ENCODE measurements around the gene TMEM151B. TPM values are rescaled to one million over a fixed set of nuclear protein-coding genes. Genes with fewer than 3 reads are reported as not detected.

TMEM151B gene
- total and polyA plus RNA-seq, 2 of the 13 experiments (the other 11 are each of a cell fraction or from before 2014, with no cell fraction given), result not detected

GRCh38 chr6:44268095-44268628, 2.1 kb upstream of the TMEM151B start (continued):
- TF ChIP-seq, protein P1, sequence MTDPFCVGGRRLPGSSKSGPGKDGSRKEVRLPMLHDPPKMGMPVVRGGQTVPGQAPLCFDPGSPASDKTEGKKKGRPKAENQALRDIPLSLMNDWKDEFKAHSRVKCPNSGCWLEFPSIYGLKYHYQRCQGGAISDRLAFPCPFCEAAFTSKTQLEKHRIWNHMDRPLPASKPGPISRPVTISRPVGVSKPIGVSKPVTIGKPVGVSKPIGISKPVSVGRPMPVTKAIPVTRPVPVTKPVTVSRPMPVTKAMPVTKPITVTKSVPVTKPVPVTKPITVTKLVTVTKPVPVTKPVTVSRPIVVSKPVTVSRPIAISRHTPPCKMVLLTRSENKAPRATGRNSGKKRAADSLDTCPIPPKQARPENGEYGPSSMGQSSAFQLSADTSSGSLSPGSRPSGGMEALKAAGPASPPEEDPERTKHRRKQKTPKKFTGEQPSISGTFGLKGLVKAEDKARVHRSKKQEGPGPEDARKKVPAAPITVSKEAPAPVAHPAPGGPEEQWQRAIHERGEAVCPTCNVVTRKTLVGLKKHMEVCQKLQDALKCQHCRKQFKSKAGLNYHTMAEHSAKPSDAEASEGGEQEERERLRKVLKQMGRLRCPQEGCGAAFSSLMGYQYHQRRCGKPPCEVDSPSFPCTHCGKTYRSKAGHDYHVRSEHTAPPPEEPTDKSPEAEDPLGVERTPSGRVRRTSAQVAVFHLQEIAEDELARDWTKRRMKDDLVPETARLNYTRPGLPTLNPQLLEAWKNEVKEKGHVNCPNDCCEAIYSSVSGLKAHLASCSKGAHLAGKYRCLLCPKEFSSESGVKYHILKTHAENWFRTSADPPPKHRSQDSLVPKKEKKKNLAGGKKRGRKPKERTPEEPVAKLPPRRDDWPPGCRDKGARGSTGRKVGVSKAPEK (CRISPR knock-in tag; IDR thresholded peaks at IDR 0.05; ENCODE audit: borderline replicate concordance), result no peak
- no peak for TF ChIP-seq NCOR1 (IDR thresholded peaks at IDR 0.05; ENCODE audit: borderline replicate concordance, low read length)
- TF ChIP-seq GMEB1 (CRISPR knock-in tag; IDR thresholded peaks at IDR 0.05; ENCODE audit: borderline replicate concordance), result no peak

- no peak for ATAC-seq
- Histone ChIP-seq H3K79me2 (ENCODE audit: insufficient read depth, low read length) (peaks cover 5% of the 10 kb centered on the region), H3K4me2 (ENCODE audit: low read depth, low read length) (no peak overlapping the region), H2AFZ (ENCODE audit: low read length) (no peak overlapping the region), H3K36me3 (replicated peaks in 1 of 2; ENCODE audit: control insufficient read depth in 1 of 2, insufficient read depth in 2 of 2, low read length in 2 of 2) (no peaks in the 10 kb centered on the region), H4K20me1 (ENCODE audit: insufficient read depth, low read length) (no peaks in the 10 kb centered on the region), H3K27ac (ENCODE audit: extremely low read length, insufficient read depth, low read length) (no peak overlapping the region), H3K9me3 (ENCODE audit: low read length) (no peaks in the 10 kb centered on the region), H3K9ac (ENCODE audit: insufficient read depth, low read depth, low read length) (no peak overlapping the region), H3K27me3 (ENCODE audit: control insufficient read depth in 1 of 2, insufficient read depth in 2 of 2, low read length in 2 of 2) (peaks cover 17 to 55% of the 10 kb centered on the region in 2 experiments; a peak in 4 of 5 replicates), H3K4me3 (replicated peaks in 1 of 3; ENCODE audit: insufficient read depth in 1 of 3, low read depth in 2 of 3, low read length in 3 of 3) (no peak overlapping the region), H3K4me1 (ENCODE audit: insufficient read depth, low read length) (peaks cover 20% of the 10 kb centered on the region; the same call in 1 of the 2 replicates)
- no peak for FAIRE-seq
- 0% methylated on average over 1 of the region's 1 CpG for WGBS (ENCODE audit: low lambda C conversion rate)
- no peak for DNase-seq (ENCODE audit: low spot score)
- BruUV-seq (replicated peaks), result no TSS peak
- ChIA-PET POLR2A (interaction anchor here (1.1 to 1.8 kb wide), 3 partner anchors 12 to 23 kb away, joined by 3 to 7 read pairs (median 5); partner anchors contain the start of genes HSP90AB1 and SLC35B2), CTCF (ENCODE audit: low intra/inter-chr PET ratio, low total read pairs) (interaction anchor here (2.3 to 4.3 kb wide), 2 partner anchors 35 to 68 kb away, joined by 37 to 65 read pairs; no protein-coding TSS in a partner anchor)
- in situ Hi-C loops (cut with HindIII; ENCODE audit: extremely low pct_ligation_motif_present, low pct_unique_long_range_greater_than_20kb) (loop anchor here (5.0 kb wide), 1 partner anchor 43 kb away; the partner anchor contains the start of gene AARS2), intact Hi-C loops (cut with micrococcal nuclease; ENCODE audit: unreplicated experiment) (no loop called here)
- TF ChIP-seq ZNF75D (CRISPR knock-in tag; IDR thresholded peaks at IDR 0.05; ENCODE audit: borderline replicate concordance) (0 out of 2 replicates have a peak, but pooled peaks have one; percentile 25), ZMYM4 (CRISPR knock-in tag; IDR thresholded peaks at IDR 0.05) (no peak), JDP2 (CRISPR knock-in tag; IDR thresholded peaks at IDR 0.05; ENCODE audit: borderline replicate concordance) (no peak), SP2 (CRISPR knock-in tag; IDR thresholded peaks at IDR 0.05) (no peak), ZNF780A (CRISPR knock-in tag; IDR thresholded peaks at IDR 0.05) (no peak), ZHX1 (CRISPR knock-in tag; IDR thresholded peaks at IDR 0.05; ENCODE audit: low read depth) (no peak), HNF4G (IDR thresholded peaks at IDR 0.05; ENCODE audit: borderline replicate concordance, low read depth, low read length) (no peak), HNF4G (CRISPR knock-in tag; IDR thresholded peaks at IDR 0.05; ENCODE audit: borderline replicate concordance, low read depth) (no peak)
- TF ChIP-seq, protein P2, sequence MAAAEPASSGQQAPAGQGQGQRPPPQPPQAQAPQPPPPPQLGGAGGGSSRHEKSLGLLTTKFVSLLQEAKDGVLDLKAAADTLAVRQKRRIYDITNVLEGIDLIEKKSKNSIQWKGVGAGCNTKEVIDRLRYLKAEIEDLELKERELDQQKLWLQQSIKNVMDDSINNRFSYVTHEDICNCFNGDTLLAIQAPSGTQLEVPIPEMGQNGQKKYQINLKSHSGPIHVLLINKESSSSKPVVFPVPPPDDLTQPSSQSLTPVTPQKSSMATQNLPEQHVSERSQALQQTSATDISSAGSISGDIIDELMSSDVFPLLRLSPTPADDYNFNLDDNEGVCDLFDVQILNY (CRISPR knock-in tag; conservative IDR thresholded peaks at IDR 0.05), result no peak
These were observed 901 bp upstream of the TMEM151B start for GRCh38 chr6:44269178-44269920.

Measured in HepG2 (cell line).